Measurements from ENCODE around the gene FRG2. TPM values are rescaled to one million over a fixed set of nuclear protein-coding genes. Genes with fewer than 3 reads are reported as not detected.
"Not testable (repeated sequence)": the region's sequence is repeated elsewhere in the genome, so short reads cannot be mapped to it uniquely, and the experiment has no call there.

The FRG2 gene
- total RNA-seq = not detected

DNA sequence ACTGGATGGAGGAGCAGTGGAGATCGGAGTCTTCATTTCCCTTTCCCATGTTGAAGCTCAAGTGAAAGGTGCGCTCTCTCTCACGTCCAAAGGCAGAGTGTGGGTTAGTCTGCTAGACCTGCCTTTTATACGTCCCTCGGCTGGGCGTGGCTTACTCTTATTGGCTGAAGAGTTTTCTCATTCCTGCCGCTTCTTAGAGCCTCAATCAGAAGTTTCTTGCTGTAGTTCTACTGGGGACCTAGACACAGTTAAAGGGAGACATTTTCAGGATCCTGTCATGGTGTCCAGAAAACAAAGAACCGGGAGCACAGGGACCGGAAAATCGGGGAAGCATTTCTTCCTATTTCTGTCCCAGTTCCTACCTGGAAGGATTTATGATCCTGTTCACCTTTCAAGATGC lies at the start of gene FRG2:
Gene FRG2 (minus strand): TSS at position 101 of the 400 bp plus-strand sequence. CDS start 52 bp downstream, at position 49.
- TF ChIP-seq, protein P1, sequence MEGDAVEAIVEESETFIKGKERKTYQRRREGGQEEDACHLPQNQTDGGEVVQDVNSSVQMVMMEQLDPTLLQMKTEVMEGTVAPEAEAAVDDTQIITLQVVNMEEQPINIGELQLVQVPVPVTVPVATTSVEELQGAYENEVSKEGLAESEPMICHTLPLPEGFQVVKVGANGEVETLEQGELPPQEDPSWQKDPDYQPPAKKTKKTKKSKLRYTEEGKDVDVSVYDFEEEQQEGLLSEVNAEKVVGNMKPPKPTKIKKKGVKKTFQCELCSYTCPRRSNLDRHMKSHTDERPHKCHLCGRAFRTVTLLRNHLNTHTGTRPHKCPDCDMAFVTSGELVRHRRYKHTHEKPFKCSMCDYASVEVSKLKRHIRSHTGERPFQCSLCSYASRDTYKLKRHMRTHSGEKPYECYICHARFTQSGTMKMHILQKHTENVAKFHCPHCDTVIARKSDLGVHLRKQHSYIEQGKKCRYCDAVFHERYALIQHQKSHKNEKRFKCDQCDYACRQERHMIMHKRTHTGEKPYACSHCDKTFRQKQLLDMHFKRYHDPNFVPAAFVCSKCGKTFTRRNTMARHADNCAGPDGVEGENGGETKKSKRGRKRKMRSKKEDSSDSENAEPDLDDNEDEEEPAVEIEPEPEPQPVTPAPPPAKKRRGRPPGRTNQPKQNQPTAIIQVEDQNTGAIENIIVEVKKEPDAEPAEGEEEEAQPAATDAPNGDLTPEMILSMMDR (IDR thresholded peaks at IDR 0.05; ENCODE audit: low read depth) = not testable (repeated sequence)

DNA sequence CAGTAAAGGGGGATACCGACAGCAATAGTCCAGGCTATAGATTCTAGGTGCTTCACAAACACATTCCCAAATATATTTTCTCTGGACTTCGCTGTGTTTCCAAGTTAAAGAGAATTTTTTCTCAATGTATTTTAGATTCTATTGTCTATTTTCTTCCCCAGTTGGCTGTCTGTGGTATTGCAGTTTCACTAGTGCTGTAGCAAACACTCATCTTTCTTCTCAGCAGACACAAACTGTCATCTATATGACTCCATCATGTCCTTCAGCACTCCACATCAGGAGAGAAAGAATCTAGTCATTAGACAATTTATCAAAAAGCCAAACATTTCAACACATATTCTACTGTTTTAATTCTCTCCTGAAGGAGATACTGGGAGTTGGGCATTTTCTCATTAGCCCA lies 37.3 kb upstream of the FRG2 start, which contains the start of gene DBET:
Gene DBET (plus strand): TSS at position 161 of the 400 bp plus-strand sequence.
- TF ChIP-seq, protein P1 (IDR thresholded peaks at IDR 0.05; ENCODE audit: low read depth) = not testable (repeated sequence)

- TF ChIP-seq, protein P1 (IDR thresholded peaks at IDR 0.05; ENCODE audit: low read depth) = no peak
Measured at GRCh38 chr4:190020790-190021717, 6.0 kb downstream of the FRG2 start.

GRCh38 chr4:190019023-190019858 lies 7.8 kb downstream of the FRG2 start:
- TF ChIP-seq, protein P1 (IDR thresholded peaks at IDR 0.05; ENCODE audit: low read depth) = no peak

GRCh38 chr4:190018201-190018920 lies 8.7 kb downstream of the FRG2 start:
- TF ChIP-seq, protein P1 (IDR thresholded peaks at IDR 0.05; ENCODE audit: low read depth) = no peak

DNA sequence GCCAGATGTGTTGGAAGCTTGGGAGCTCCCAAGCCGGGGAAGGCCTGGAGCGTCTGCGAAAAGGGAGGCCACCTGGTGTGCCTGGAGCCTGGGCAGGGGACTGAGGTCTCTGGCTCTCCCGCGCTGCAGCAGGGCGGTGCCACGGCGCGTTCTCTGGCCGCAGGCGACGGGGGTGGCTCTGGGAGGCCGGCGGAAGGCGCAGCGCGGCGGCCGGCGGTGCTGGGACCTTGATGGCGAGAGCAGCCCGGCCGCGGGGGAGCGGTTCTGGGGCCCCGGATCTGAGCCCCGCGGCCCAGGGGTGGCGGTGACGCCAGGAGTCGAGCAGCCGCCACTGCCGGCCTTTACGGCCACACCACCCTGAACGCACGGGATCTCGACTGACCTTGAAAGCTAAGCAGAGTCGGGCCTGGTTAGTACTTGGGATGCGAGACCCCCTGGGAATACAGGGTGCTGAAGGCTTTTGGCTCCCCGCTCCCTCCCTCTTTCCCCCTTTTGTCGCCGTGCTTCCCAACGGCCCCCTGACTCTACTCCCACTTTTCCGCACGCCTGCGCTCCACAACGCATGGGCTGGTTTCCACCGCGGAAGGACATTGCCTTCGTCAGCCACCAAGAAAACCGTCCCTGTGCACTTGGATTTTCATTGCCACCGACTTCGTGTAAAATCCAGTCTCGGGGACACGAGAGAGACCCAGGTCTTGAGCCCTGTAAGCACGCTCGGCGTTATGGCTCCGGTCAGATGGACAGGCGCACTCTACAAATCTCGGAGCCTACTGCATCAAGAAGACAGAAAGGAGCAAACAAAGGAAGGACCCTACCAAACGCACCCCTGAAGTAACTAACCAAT lies 9.5 kb downstream of the FRG2 start:
- TF ChIP-seq, protein P1 (IDR thresholded peaks at IDR 0.05; ENCODE audit: low read depth) = no peak
